Islet precursor cell (in vitro differentiated cells): Measurements from ENCODE around the gene UQCC3.
"Not testable (repeated sequence)": the region's sequence is repeated elsewhere in the genome, so short reads cannot be mapped to it uniquely, and the experiment has no call there.

ENCODE experiments used
- DNase-seq: peaks from one replicate; pipeline ENCODE4 v3.0.0-alpha.2; 2018

Gene UQCC3

GRCh38 chr11:62666259-62666926 lies 5.1 kb upstream of the UQCC3 start:
- DNase-seq, result no peak

DNA sequence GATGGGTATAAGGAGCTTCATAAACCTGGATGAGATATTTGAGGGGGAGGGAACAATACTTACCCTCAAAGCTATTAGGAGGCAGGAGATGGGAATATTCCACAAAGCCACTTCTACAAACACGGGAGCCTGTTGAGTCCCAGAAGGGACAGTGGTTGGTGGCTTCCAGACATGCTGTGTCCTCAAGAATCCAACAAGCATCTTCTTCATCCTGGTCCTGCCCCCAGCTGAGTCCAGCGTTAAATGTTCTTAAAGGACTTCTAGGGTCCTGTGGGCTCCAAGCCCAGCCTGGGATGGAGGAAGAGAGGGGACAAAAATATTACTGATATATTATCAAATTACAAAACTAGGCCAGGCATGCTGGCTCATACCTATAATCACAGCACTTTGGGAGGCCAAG lies 4.0 kb upstream of the UQCC3 start:
- DNase-seq, result no peak

DNA sequence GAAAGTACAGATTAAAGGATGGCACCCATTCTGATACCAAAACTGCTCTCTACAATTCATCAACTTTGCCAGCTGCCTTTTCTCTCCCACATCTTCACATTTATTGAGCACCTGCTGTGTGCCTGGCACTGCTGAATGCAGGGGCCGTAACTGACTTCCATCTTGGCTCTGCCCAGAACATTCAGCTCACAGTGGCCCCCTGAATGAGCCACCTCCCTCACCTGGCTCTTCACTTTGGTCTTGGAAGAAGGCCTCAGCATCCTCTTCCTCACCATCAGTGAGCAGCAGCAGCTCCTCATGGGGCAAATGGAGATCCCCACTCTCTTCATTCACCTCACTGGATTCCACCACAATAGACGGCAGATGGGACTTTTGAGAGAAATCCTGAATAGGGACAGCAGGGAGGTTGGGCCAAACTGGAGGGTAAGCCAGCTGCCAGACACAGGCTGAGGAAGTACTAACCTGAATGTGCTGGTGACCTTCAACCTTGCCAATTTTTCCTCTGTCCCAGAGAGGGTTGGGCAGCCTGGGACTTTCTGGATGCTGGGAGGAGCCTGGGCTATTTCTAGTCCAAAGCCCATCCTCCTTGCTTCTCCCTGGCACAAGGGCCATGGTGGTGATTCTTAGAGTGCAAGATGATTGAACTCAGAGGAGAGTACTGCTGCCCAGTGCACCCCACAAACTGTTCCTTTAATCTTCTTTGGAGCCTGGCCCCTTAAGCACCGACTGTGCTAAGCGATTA lies 1.9 kb upstream of the UQCC3 start:
- no peak for DNase-seq

GRCh38 chr11:62671236-62671607 lies 251 bp upstream of the UQCC3 start:
- no peak for DNase-seq

GRCh38 chr11:62673196-62673525 lies 1.7 kb downstream of the UQCC3 start:
- no peak for DNase-seq

DNA sequence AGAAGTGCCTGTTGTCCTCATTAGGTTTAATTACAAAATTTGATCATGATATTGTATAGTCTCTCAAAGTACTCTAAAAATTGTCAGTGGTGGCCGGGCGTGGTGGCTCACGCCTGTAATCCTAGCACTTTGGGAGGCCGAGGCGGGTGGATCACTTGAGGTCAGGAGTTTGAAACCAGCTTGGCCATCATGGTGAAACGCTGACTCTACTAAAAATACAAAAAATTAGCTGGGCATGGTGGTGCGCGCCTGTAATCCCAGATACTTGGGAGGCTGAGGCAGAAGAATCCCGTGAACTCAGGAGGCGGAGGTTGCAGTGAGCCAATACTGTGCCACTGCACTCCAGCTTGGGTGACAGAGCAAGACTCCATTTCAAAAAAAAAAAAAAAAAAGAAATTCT lies 3.9 kb downstream of the UQCC3 start:
- not testable (repeated sequence) for DNase-seq

DNA sequence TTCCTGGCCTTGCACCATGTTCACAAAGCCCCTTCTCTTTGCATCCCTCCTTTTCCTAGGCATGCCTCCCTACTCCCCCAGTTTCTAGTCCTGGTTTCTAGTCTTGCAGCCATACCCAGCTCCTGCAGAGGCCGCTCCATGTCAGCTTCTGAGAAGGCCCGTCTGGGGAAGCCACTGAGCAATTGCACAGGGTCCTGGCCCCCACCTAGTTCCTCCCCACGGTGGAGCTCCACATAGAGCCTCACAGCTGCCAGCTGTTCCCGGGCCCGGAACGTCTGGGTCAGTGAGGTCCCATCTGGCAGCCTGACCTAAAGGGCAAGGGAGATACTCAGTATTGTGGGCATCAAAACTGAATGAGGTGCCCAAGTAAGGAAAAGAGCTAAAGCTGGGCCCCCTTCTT lies 5.2 kb downstream of the UQCC3 start:
- no peak for DNase-seq

DNA sequence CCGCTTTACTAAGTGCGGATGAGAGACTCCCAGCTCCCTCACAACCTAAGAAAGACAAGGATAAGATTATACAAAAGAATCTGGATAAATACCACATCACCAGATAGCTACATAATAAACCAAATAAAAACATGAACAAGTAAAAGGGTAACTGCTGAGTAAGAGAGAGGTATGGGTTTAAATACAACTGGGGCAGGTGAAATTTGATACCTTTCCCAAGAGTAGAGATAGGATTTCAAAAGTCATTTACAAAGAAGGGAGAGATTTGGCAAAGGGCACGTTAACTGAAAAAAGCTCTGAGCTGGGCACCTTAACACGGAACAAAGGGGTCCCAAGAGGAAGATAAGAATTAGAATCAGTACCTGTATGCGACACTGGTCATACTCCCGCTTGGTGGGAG lies 5.7 kb downstream of the UQCC3 start:
- DNase-seq, result no peak

- no peak for DNase-seq
Observed at GRCh38 chr11:62677714-62678113, 6.2 kb downstream of the UQCC3 start.

DNA sequence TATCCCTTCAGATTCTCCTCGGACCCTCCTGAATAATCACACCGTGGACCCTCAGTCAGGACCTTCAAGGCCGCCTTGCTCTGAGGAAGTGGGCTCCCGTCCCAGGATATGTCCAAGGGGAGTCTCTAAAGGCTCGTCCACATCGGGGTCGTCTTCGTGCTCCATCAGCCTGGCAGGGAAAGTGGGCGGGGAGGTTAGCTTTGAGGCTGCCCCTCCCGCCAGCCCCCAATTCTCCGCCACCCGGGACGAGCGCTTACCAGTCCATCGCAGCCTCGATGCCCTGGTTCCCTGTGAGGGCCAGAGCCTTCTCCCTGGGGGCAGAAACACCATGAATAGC lies 6.9 kb downstream of the UQCC3 start:
- DNase-seq, result no peak

- peak; percentile 92 for DNase-seq
Observed at GRCh38 chr11:62678770-62679696, 7.6 kb downstream of the UQCC3 start, which contains the start of gene UBXN1. Gene UBXN1 (minus strand): TSS chr11:62679073. CDS start chr11:62678923, 150 bp downstream.

GRCh38 chr11:62680825-62681240 lies 9.4 kb downstream of the UQCC3 start:
- peak; percentile 87 for DNase-seq

DNA sequence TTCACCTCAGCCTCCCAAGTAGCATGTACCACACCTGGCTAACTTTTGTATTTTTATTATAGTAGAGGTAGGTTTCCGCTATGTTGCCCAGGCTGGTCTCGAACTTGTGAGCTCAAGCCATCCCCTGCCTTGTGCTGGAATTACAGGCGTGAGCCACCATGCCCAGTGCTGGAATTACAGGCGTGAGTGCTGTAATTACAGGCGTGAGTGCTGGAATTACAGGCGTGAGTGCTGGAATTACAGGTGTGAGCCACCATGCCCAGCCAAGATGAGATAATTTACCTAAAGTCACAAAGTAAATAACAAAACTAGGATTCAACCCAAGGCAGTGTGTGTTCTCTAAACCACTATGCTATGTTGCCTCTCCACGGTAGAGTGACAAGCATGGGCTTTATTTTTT lies 11.0 kb downstream of the UQCC3 start:
- no peak for DNase-seq

- no peak for DNase-seq
Observed at GRCh38 chr11:62687508-62688396, 16.3 kb downstream of the UQCC3 start.

- DNase-seq, result no peak
Observed at GRCh38 chr11:62688491-62688890, 17.0 kb downstream of the UQCC3 start.

DNA sequence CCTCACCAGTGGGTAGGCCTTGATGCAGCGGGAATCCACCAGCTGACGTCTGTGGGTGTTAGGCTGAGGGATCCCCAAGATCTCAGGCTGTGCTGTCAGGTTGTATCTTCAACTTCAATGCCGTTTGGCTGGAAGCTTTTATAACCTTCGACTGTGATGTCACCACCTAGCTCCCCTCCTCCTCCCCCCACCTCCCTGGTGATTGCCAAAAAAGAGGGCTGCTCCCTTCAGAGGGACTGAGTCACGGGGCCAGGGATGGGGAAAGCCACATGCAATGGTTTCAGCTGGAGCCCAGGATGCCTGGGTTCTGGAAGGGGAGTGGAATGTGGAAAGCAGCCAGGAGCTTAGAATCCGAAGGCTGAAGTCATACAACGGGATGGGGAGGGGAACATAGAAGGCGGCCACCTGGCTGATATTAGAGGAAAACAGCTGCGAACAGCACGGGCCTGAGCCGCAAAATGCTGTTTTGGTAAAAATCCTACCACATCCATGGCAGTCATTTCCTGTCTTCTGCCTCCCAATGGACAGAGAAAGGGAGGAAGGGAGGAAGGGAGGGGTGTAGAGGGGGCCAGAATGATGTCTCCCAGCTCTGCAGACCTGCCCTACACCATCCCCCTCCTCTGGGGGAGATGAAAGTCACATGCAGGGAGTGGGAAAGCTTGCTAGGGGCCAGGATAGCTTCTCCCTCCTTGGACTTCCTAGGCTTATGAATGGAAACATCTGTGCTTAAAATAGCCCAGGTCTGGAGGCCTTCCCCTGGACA lies 18.1 kb downstream of the UQCC3 start, which contains the start of gene LRRN4CL:
TSS of gene LRRN4CL (minus strand) at position 110 of the 763 bp plus-strand sequence. CDS start 1,022 bp downstream, outside the sequence.
- no peak for DNase-seq

GRCh38 chr11:62693624-62694023 lies 22.2 kb downstream of the UQCC3 start:
- DNase-seq, result not testable (repeated sequence)

DNA sequence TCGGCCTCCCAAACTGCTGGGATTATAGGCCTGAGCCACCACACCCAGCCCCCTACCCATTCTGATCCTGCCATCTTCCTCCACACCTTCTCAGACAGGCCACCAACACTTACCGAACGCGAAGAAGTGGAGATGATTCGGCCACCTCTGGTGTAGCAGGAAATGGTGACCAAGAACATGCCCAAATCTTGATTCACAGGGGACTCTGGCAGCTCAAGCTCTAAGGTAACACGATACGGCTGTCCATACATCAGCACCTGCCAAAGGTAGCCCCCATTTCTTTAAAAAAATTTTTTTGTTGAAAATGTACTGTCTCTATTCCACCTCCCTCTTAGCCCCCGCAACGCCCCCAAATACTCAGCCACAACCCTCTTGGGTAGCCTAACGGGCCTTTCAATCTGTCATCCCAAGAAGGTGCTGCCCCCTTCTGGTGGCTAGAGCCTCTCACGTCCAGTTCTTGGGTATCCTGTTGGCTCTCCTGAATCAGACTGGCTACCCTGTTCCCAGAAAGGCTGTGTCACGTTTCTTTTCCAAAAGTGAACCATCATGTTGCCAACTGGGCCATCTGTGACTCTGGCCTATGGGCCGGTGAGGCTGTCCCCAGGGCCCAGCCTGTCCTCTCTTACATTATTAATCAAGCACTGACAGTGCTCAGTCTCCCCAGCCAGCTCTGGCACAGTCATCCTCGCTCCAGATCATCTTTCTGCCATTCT lies 23.1 kb downstream of the UQCC3 start:
- DNase-seq, result peak; percentile 84

DNA sequence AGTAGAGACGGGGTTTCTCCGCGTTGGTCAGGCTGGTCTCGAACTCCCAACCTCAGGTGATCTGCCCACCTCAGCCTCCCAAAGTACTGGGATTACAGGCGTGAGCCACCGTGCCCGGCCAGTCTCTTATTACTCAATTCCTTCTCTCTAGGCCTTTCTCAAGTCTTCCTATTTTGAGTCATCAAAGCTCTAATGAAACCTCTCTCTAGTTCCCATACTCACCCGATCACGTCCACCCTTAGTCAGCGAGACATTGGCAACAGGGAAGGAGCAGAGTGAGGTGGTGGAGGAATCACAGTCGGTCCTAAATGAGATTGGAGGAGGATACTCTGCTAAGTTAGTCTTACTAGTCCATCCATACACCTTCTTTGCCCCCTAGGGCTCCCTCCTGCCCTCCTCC lies 30.8 kb downstream of the UQCC3 start:
- no peak for DNase-seq

- DNase-seq, result not testable (repeated sequence)
Observed at GRCh38 chr11:62703921-62704320, 32.4 kb downstream of the UQCC3 start.

DNA sequence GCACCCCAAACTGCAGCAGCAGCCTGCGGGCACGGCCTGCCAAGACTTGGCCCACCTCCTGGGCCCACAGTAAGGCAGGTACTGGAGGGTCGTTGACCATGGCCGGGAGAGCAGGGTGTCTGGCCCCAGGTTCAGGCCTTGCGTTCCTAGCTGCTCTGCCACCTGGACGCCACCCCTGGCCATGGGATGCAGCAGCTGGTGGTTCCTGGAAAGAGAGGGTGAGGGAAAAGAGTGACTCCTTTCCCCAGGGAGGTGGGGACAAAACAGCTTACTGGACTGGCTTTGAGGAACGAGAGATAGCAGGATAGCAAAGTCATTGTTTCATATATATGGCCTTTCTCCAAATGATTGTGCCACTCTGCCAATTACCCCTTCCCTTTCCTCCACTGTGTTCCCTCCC lies 33.9 kb downstream of the UQCC3 start:
- no peak for DNase-seq
